Measurements from ENCODE around the gene CST7.
"Not testable (repeated sequence)": the region's sequence is repeated elsewhere in the genome, so short reads cannot be mapped to it uniquely, and the experiment has no call there.

The CST7 gene

DNA sequence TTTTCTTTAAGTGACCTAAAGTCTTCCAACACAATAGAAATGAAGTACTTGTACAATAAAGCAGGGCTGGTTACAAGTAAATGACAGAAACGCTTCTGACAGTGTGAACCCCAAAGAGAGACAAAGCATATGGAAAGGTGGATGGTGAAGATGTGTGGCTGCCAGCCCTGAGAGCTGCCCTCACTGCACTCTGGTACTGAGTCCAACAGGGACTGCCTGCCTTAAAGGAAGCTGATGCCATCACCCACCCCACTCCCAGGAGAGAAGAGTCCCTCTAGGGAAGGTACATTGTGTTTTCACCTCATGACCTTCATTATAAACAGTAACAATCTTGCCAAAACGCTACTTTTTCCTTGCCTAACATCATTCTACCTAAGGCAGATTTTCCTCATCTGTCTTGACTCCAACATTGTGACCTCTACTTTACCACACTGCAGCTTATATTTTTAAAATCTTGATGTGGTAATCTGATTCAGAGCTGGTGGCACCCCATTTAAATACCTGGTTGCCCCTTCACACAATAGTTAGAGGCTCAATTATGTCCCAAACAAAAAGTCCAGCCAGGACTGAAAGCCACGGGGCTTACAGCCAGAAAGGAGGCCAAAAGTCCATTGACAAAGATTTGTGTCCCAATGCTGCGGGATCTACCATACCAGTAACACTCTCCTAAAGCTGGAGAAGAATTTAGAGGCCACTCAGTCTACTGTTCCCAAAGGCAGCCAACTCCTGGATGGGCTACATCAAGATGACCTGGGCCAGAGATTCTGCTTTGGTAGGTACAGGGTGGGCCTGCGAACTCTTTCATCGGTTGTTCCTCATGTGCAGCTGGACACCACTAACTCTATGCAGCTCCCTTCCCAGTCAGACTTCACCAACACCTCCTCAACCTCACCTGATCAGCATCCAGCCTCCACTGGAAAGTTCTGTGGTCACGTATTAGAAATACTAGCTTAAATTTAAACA lies 39.1 kb downstream of the CST7 start:
- no peak for DNase-seq

DNA sequence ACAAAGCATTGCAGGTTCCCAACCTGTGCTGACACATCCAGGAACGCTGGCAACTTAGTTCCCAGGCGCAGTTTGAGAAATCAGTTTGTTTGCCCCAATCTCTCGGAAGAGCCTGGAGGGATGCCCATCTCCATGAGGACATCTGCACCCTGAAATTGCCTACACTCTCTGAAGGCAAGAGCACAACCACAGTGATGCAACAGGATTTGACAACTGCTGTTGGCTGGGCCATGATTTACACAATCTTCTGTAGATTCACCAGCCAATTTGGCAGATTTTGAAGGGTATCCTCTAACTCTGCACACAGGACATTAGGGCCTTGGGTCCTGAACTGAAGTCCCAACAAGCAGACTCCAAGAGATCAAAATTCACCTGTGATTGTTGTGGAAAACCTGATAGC lies 40.1 kb downstream of the CST7 start:
- no peak for DNase-seq

DNA sequence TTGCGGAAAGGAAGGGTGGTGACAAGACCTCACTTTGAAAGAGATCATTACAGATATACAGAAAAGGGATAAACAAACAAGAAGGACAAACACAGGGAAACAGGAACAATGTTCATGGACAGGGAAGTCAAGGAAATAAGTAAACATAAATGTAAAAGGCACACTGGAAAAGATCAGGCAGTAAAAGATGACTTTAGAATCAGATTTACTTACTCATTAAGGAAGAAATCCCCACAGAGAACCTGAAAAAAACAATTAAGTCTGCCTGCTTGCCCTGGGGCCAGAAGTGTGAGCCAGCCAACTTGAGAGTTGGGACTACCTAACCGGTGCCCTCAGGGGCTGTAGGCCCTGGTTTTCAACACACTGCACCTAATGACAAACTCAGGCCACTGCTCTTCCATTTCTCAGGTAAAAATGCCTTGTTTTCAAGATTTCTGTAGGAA lies 41.8 kb downstream of the CST7 start:
- no peak for DNase-seq

DNA sequence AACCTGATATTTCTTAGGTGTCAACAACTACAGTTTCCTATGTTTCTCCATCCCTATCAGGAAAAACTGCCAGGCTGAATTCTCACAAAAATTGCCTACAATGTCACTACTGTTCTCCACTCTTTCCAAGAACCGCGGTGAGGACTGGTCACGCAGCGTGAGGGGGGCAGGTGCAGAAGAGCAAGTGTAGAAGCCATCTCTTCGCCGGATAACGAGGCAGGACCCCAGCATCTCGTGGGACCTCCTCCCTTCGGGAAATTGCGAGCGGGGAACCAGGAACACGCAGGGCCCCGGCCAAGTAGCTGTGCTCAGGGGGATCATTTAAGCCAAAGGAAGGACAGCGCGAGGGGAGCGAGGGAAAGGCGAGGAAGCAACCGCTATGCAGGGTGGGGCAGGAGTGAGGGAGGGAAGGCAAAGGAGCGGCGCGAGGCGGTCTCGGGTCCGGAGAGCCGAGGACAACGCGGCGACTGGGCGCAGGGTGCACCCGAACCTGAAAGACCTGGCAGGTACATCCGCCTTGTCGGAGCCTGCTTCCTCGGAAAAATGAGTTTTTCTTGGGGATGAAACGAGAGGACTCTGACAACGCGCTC lies 42.9 kb downstream of the CST7 start:
- no peak for DNase-seq

DNA sequence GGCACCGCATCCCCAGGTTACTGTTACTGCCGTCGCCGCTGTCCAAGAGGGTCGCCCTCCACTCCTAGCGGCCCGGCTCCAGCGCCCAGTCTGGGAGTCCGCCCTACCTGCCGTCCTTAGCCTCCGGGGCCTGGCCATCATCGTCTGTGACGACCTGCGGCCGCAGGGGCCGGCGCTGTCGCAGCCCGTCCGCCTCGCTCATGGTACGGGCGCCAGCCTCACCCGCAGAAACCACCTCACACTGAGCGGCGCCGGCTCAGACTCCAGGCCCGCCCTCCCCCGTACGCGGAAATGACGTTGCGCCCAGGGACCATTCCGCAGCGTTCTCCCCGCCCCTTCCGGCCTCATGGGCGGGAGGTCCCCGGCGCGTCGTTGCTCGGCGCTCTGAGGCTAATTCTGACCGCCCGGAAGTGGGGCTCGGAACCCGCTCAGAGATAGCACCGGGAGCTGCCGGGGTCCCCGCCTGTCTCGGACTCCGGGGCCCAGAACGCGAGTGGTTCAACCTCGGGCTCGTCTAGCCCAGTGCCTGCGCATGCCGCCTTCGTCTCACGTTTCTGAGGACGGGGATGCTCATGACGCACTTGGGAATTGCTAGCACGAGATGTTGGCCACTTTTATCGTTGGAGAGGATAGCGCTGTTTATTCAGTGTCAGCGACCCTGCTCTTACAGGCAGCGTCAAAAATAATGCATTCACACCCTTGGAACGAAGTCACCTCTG lies 43.6 kb downstream of the CST7 start, which contains the start of gene APMAP:
APMAP (minus strand) TSS at position 265 of the 719 bp plus-strand sequence; CDS start at position 202, 63 bp downstream.
- DNase-seq, result peak; percentile 94 to 96

DNA sequence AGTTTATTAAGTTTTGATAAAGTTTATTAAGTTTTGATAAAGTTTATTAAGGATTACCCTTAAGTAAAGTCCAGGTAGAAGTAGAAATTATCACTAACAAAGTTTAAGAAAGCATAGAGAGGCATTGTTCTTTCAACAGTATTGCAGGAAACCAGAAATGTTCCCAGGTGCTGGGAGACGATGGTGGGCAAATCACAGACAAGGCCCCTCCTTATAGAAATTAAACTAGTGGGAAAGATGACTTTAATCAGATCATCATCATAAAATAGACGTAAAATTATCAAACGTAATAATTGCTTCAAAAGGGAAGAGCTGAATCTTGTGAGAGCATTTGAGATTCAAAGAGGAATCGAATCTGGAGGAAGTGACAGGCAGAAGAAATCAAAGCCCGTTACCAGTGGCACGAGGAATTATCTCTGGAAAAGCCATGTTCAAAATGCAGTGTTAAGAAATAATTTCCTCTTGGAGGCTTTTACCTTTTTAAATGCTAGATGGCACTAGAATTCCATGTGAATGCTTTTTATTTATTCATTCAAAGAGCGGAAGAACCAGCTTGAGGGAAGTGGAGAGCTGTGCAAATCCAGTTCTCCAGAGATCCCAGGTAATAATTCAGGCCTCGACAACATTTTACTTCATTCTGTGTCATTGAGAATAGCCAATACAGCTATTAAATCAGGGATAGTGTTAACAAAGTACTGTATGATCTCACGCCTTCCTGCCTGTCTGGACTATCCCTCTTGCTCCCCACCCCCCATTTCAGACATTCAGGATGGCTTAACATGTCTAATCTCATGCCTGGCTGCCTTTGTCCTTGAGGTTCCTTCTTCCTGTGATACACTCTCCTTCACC lies 44.5 kb downstream of the CST7 start:
- DNase-seq, result no peak

DNA sequence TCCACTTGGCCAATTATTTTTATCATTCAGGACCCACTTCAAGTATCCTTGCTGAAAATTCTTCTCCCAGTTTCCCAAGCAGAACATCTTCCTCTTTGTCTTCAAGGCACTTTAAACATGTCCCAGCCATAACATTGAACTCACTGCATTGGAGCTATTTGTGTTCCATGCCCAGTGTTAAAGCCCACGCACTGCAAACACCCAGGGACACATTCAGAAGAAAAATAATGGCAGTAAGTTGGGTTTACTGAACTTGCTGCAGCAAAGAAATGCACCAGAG lies 45.1 kb downstream of the CST7 start:
- no peak for DNase-seq

DNA sequence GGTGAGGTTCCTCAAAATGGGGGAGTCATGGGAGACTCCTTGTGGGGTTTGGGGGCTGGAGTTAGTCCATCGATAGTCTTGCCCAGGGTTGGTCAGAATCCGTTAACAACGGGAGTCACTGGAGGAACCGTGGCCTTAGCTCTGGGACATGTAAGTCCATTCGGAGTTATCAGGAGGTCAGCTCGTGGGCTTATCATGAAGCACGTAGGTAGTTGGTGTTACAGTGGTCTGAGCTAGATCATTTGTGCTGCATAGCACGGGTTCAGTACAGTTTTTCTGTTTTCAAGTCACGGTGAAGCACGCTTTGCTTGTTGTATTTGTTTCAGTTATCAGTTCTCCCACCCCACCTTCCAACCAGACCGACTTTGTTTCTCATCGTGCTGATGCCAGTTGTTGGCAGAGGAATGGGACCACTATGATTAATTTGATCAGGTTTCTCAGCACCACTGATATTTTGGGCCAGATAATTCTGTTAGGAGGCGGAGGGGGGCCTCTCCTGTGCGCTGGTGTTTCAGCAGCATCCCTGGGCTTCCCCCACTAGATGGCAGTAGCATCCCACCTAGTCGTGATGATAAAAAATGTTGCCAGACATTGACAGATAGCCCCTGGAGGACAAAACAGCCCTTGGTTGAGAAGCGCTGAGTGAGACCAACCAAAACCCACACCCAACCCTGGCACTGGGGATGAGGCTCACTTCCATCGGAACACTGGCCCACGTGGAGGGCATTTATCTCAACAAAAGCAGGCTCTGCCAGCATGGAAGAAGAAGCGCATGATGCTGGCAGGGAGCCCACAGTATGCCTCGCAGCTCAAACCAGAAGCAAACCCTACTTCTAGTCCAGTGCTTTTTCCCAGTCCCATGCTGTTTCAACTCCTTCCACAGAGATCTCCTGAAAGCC lies 45.6 kb downstream of the CST7 start:
- DNase-seq, result peak; percentile 79 to 82

DNA sequence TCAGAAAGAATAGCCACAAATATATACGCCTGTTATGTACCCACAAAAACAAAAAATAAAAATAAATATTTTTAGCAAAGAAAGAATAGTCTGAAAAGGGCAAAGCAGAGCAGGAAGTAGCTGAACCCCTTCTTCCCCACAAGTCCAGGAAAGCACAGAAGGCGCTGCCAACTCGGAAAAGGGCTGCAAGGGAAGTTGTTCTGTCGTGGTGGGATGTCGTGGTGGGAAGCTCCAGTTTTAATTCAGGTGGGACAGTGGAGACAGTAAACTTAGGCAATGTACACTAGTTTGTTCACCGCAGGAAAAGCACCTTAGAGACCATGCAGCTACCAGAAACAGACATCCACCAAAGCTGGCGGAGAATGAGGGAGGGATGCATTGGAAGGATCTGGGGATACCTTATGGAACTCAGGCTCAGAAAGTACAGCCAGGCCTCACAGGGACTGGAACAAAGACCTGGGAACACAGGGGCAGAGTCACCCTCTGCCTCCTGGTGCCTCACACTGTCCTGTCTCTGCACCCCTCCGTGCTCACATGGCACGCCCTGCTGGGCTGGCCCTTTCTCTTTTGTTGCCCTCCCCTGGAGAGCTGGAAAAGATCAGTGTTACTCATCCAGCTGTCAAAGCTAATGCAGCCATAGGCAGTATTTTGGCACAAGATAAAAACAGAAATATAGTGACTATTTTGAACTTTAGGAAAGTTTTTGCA lies 46.8 kb downstream of the CST7 start:
- DNase-seq, result no peak

DNA sequence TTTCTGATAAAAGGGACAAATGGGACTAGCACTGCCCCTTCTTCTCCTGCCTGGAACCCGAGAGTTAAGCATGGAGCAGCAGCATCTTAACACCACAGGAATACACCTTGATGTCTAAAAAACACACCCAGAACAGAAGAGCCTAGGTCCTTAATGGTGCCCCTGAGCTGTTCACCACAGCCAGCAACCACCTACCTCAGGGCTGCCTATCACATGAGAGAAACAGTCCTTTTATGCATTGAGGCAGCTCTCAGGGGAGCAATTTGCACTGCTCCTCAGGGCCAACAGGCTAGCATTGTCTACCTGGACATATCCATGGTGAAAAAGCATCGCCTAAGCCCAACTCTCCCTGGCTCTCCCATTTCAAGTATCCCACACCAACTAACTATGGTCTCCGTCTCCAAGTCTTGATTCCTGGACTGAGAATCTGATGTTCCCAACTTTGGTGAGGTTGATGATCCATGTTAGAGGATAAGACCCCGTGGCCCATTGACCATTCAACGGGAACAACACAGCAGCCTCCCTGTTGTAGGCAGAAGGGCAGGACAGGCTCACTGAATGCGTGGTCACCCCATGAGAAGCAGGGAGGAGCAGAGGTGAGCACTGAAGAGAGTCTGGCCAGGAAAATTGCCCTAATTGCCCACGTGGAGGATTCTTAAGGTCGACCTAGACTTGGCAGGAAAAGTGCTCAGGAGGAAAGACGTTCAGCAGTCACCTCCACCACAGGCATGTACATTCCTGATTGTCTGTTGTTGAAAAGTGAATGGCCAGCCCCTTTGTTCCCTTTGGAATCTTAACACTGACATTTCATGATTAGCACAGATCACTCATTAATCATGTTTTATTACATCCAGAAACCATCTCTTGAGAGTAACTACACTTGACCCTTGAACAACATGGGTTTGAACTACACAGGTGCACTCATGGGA lies 47.6 kb downstream of the CST7 start:
- DNase-seq, result no peak

DNA sequence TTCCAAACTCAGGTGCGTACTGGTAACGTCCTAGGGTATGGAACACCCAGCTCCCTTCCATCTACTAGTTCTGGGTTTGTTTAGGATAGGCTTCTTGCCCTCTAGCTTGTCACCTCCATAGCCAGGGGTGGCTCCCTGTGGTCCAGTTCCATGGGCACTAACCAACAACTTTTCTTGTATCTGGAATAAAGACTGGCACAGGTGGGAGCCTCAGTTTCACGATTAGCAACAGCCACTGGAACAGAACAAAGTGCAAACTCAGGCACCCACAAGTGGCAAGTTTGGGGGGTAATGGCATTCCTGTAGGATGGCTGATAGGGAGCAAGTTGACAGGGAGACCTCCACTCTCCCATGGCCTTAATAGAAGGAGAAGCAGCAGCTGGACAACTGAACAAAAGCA lies 49.1 kb downstream of the CST7 start:
- DNase-seq, result no peak

DNA sequence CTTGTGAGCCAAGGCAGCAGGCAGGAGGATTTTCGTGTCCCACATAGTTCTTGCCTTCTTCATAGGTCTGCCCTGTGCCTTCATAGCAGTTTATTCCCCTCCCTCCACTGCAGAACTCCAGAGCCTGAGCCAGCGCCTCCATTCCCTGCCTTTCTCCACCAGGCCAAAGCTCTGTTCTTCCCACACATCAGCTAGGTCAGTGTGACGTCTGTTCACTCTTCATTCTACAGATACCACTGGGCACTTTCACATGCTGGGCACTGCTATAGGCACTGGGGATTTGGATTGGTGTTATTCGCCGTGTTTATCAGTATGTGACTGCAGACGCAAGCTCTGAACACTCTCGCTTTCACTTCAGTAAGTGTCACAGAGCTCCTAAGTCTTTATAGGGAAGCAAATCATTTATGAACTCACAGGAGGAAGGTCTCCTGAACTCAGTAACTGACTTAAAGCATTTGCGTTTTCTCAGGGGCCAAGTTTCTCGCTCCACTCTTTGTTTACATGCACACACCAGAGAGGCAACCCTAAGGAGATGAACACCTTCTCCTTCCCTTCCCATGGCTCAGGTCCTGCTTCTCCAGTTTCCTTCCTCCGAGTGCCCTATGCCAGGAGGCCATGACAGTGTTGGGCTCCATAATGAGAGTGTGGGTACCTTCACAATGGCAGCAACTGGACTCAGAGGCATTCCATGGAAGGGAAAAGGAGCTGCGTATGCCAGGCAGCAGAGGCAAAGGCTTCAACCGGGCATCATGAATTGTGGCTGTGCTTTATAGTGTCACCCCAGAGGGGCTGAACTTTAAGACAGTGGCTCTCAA lies 49.8 kb downstream of the CST7 start:
- no peak for DNase-seq

DNA sequence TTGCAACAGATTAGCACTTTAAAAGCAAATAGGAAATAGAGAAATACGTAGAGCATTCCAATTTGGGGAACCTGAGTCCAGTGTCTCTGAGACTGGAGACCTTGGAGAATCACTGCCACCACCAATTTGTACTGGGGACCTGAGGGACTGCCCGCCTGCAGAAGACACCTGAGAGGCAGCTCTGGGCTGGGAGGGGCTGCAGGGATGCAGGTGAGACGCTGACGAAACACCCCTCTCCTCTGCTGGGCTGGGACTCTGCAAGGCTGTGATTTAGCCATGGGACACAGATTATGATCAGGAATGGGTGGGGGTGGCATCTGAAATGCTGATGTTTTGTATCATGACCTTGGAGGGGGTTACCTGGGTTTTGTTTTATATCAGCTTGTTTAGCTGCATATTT lies 50.5 kb downstream of the CST7 start:
- DNase-seq, result no peak

DNA sequence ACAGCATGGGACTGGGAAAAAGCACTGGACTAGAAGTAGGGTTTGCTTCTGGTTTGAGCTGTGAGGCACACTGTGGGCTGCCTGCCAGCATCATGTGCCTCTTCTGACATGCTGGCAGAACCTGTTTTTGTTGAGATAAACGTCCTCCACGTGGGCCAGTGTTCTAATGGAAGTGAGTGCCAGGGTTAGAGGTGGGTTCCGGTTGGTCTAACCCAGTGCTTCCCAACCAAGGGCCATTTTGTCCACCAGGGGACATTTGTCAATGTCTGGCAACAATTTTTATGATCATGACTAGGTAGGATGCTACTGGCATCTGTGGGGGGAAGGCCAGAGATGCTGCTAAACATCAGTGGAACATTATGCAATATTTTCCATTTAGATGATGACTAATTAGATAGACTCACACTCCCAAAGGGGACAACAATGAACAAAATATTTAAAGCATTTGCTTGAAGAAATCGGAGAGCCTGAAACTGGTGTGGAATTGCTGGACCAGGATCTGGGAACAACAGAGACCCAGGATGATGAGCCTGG lies 51.3 kb downstream of the CST7 start:
- DNase-seq, result no peak

DNA sequence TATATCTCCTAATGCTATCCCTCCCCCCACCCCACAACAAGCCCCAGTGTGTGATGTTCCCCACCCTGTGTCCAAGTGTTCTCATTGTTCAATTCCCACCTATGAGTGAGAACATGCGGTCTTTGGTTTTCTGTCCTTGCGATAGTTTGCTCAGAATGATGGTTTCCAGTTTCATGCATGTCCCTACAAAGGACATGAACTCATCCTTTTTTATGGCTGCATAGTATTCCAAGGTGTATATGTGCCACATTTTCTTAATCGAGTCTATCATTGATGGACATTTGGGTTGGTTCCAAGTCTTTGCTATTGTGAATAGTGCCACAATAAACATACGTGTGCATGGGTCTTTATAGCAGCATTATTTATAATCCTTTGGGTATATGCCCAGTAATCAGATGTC lies 52.3 kb downstream of the CST7 start:
- not testable (repeated sequence) for DNase-seq

DNA sequence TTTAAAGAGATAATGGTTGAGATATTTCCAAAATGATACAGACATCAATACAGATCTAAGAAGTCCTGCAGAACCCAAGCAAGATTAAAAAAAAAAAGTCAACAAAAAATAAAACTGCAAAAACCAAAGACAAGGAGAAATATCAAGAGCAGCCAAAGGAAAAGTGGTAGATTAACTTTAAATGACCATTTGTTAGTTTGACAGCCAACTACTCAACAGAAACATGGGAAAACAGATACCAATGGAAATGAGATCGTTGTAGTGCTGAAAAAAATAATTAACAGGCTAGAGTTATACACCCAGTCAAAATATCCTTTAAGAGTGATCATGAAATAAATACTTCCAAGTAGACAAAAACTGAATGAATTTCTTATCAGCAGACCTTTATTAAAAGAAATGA lies 53.9 kb downstream of the CST7 start:
- DNase-seq, result no peak

DNA sequence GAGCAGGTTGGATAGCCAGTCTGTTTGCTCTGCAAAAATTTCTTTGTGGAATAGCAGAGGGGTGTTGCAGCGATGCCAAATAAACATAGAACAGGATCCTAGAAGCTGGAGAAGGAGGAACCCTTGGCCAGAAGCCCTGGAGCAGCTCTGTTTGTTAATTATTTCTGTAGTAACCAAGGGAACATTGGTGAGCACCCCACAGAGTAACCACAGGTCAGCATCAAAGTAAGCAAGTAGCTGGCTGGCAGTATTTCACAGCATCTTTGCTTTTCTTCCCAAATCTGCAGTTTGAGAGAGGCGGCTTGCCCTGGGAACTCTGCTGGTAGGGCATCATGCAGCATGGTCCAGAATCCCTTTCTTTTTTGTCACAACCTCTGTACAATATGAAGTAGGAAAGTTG lies 56.2 kb downstream of the CST7 start:
- no peak for DNase-seq

DNA sequence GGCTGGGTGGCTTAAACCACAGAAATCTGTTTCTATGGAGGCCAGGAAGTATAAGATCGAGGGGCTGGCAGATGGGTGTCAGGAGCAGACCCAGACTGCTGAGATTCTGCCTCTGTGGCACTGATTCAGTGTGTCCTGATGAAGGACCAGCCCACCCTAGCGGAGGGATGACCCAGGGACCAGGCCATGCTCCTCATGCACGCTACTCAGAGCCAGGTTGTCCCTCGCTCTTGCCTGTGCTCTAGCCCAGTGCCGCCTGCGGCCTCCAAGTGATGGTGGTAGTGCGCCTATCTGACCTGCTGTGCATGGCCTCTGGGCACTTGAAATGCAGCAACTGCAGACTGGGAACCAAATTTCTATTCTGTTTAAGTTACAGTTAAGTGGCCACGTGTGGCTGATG lies 56.6 kb downstream of the CST7 start:
- no peak for DNase-seq
